Esophagus squamous epithelium (tissue), 4 donors: ENCODE data around the gene IFT122.

Experiments used
- POLR2A ChIP-seq, 4 donors: fragments of 450-650 bp; IDR thresholded peaks; one replicate each; pipeline ENCODE4 v1.6.1; 2017; ENCODE audit warnings: antibody characterized with exemption in 4 of 4, mild to moderate bottlenecking in 4 of 4, moderate library complexity in 3 of 4
- TF ChIP-seq, protein P1 (sequence below), 6 experiments: fragments of 450-650 bp in 4 of 6; fragments of 200-600 bp in 2 of 6; sonication (generic) in 2 of 6; IDR thresholded peaks; one replicate each; pipeline ENCODE4 v1.5.1; 2016 to 2019; ENCODE audit warnings: antibody characterized with exemption in 6 of 6, mild to moderate bottlenecking in 4 of 6, moderate library complexity in 4 of 6

DNA sequence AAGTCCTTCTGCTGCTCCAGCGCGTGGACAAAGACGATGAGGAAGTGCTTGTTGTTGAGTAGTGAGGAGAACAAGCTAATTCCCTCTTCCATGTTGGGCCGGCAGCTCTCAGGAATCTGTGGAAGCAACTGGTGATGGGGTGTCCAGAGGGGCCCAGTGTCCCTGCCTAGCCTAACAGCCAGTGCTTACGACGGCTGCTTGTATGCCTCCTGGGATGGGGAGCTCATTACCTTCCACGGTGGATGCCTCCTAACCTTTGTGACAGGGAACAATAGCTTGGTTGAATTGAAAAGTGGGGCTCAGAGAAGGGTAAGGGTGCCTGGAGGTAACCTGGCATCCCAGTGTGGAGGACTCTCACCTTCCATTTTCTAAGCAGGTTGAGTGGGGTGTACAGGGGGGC, 125.9 kb downstream of the IFT122 start:
- TF ChIP-seq, protein P1, sequence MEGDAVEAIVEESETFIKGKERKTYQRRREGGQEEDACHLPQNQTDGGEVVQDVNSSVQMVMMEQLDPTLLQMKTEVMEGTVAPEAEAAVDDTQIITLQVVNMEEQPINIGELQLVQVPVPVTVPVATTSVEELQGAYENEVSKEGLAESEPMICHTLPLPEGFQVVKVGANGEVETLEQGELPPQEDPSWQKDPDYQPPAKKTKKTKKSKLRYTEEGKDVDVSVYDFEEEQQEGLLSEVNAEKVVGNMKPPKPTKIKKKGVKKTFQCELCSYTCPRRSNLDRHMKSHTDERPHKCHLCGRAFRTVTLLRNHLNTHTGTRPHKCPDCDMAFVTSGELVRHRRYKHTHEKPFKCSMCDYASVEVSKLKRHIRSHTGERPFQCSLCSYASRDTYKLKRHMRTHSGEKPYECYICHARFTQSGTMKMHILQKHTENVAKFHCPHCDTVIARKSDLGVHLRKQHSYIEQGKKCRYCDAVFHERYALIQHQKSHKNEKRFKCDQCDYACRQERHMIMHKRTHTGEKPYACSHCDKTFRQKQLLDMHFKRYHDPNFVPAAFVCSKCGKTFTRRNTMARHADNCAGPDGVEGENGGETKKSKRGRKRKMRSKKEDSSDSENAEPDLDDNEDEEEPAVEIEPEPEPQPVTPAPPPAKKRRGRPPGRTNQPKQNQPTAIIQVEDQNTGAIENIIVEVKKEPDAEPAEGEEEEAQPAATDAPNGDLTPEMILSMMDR (IDR thresholded peaks at IDR 0.05): no peak
- no peak for TF ChIP-seq POLR2A (IDR thresholded peaks at IDR 0.05)
